ENCODE data around the gene CRIM1.

CRIM1 gene

DNA sequence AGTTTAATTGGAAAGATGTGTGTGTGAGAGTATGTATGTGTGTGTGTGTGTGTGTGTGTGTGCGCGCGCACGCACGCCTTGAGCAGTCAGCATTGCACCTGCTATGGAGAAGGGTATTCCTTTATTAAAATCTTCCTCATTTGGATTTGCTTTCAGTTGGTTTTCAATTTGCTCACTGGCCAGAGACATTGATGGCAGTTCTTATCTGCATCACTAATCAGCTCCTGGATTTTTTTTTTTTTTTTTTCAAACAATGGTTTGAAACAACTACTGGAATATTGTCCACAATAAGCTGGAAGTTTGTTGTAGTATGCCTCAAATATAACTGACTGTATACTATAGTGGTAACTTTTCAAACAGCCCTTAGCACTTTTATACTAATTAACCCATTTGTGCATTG is 194.4 kb downstream of the CRIM1 start:
- TF ChIP-seq POLR2A (IDR thresholded peaks at IDR 0.05; ENCODE audit: low read length) (no peak), GATA1 (IDR thresholded peaks at IDR 0.05; ENCODE audit: low read depth, low read length) (no peak)
- no peak for DNase-seq

DNA sequence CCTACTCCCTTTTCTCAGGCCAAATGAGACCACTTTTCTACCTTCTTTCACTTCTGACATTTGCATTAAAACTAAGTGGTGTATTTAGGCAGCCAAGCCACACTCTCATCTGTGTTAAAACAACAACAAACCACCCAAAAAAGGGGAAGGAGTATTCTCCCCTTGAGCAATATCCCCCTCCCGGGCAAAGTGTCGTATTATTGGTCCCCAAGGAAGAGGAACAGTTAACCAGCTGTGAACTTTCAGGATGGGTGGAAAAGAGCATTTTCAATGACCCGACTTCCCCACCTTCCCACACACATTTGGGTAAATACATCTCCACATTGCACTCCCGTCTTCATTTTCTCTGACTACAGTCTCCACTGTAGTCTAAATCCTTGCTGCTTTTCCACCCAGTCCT is 198.1 kb downstream of the CRIM1 start:
- DNase-seq = no peak
- TF ChIP-seq POLR2A (IDR thresholded peaks at IDR 0.05; ENCODE audit: low read length) (no peak), GATA1 (IDR thresholded peaks at IDR 0.05; ENCODE audit: low read depth, low read length) (no peak)

DNA sequence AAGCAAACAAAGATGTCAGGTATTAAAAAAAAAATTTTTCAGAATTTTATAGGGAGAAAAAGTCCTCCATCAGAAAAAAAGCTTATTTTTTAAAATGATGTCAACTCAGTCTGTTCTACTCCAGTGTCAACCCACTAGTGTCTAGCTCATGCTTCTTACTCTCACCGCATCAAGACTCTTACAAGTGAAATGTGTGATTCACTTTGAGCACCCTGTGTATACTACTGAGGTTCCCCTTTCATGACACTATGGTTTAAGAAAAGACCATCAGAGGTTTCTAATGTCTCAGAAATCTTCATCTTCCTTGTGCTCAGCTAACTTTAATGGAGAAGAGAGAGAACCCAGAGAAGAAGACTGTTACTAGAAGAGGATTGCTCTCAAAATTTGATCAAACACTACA is 199.0 kb downstream of the CRIM1 start:
- TF ChIP-seq POLR2A (IDR thresholded peaks at IDR 0.05; ENCODE audit: low read length) (no peak), GATA1 (IDR thresholded peaks at IDR 0.05; ENCODE audit: low read depth, low read length) (no peak)
- DNase-seq = no peak

DNA sequence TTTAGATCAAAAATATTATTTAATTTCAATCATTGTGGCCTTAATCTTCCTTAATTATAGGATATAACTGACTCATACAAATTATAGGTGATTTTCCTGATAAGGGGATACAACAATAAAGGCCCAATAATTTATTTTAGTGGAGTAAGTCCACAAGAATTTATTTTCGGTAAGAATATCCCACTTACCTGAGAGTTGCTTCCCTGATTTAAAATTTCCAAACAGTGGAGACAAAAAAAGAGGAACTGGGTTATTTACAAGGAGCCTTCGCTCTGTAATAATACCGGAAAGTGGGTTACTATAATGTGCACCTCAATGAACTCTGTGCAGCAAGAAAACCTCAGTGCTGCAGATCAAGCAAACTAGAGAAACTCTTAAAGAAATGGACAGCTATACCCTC is 200.2 kb downstream of the CRIM1 start:
- DNase-seq = no peak
- TF ChIP-seq GATA1 (IDR thresholded peaks at IDR 0.05; ENCODE audit: low read depth, low read length) = no peak
- no peak for TF ChIP-seq POLR2A (IDR thresholded peaks at IDR 0.05; ENCODE audit: low read length)

DNA sequence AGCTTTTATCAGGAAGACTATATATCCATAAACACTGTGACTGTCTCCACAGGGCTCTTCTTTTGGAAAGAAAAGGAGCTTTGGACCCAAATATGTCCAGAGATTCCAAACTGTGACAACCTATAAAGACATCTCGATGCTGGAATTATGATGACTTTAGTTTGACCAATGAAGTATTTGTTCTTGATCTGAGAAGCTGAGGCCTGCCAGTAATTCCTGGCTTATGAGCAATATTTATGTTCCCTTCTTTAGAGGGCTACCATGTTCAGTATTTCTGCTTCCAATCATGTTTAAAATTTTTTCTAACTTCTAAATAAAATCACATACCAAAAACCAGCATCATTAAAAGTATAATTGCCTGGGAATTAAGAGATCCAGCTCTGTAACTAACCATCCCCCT is 201.3 kb downstream of the CRIM1 start:
- DNase-seq = no peak
- TF ChIP-seq POLR2A (IDR thresholded peaks at IDR 0.05; ENCODE audit: low read length) (no peak), GATA1 (IDR thresholded peaks at IDR 0.05; ENCODE audit: low read depth, low read length) (no peak)

DNA sequence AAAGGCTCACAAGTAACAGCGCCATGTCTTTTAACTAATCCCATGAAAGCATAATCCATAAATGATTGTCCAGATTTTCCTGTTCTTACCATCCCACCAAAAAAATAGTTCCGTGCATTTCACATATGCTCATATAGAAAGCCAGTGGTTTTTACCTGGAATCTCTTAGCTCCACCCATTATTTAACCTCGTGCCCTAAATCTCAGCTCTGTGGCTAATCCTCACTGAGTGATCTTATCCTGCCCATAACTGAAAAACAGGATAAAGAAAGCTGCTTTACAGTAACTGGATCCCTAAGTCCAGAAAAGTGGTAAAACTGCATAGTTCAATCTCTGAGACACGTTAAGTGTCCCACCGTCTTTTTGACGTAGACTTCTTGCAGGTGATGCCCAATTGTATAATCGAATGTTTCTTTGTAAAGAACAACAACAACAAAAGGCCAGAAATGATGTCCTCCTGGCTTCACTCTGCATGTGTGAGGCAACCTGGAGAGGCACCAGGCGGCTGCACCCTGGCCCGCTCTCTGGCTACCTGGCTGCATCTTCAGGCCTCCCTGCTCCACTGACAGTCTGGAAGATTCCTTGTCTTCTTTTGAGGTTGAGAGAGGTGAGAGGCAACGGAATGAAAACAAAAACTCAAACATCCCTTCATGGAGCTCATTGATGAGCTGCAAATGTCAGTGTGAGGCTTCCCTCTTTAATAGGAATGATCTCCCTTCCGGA is 203.8 kb downstream of the CRIM1 start:
- TF ChIP-seq POLR2A (IDR thresholded peaks at IDR 0.05; ENCODE audit: low read length) (no peak), GATA1 (IDR thresholded peaks at IDR 0.05; ENCODE audit: low read depth, low read length) (no peak)
- no peak for DNase-seq

DNA sequence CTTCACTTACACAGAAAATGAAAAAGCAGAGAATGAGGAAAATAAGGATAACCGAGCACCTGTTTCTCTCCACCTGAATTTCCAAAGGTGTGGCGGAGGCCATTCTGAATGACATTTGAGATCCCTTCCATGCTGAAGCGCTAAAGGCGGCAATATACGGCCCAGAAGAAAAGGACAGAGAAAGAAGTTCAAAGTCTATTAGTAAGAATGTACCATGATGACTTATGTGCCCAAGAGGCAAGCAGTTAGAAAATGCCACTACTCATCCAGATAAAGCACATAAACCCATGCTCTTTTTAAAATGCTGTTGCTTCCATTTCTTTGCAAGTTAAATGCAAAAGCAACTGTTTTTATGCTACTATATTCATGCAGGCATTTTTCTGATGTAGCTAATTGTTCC is 205.1 kb downstream of the CRIM1 start:
- no peak for DNase-seq
- TF ChIP-seq GATA1 (IDR thresholded peaks at IDR 0.05; ENCODE audit: low read depth, low read length) (no peak), POLR2A (IDR thresholded peaks at IDR 0.05; ENCODE audit: low read length) (no peak)

DNA sequence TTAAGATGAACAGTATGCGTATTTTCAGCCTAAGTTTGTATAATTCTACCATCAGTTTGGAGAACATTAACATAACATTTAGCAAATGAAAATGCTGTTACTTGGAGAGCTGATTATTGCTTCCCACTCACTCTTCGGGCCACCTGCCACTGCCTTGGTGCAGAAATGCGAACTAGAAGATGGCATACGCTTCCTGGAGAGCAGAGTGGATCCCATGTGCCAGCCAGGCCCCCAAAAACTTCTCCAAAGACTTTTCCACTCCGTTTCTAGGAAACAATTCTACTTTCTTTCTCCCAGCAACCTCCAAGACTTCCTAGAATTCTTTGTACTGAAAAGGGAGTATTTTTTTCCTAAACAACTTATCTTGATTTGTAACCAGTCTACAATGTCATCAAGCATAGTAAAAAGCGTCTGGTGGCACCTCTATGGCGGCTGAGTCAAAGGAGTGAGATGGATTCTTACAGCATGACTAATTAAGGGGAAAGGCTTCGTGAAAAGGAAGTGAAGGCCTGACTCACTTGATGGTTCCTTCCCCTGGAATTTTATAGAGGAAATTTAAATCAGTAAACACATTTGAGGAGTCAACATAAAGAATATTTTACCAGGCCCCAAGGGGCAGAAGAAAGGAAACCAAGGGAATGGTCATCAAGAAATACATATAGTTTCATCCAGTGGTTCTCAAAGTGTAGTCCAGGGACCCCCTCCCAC is 205.8 kb downstream of the CRIM1 start:
- DNase-seq = no peak
- TF ChIP-seq POLR2A (IDR thresholded peaks at IDR 0.05; ENCODE audit: low read length) (no peak), GATA1 (IDR thresholded peaks at IDR 0.05; ENCODE audit: low read depth, low read length) (no peak)

DNA sequence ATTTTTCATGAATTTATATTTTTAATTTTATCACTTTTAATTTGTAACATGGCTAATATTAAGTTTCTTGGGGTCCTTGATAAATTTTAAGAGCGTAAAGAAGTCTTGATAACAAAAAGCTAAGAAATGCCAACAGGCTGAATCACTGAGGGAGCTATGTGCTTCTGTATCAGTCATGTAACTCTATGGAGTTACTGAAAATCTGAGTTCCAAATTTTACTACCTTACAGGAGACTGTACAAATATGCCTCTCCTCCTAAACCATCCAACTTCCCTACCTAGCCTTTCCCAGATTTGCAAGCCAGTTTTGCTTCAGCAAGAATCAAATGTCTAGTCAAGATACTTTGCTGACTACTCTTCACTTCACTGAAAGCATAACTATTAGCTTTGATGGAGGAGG is 206.7 kb downstream of the CRIM1 start:
- DNase-seq = no peak
- no peak for TF ChIP-seq POLR2A (IDR thresholded peaks at IDR 0.05; ENCODE audit: low read length)
- TF ChIP-seq GATA1 (IDR thresholded peaks at IDR 0.05; ENCODE audit: low read depth, low read length) = no peak

DNA sequence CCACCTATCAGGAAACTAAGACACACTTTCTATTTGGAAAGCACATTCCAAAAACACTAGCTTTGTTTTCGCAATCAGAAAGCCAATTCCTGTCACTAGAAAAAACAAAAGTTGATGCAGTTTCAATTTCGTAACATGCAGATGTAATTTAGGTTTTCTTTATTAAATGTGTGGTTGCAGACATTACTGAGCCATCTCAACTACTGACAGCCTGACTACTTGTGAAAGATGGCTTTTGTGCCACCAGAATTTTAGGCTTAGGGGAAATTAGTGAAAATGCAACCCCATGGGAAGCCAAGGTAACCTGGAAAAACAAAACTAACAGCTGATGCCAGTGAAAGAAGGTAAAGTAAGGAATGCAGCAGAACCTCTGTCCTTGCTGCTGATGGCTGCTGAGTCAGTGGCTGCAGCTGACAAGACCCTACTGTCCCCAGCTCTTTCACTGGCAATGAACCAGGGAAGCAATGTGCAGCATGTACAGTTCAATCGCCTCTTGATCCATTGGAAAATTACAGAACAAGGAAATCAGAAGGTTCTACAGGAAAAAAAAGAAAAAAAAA is 207.5 kb downstream of the CRIM1 start:
- TF ChIP-seq POLR2A (IDR thresholded peaks at IDR 0.05; ENCODE audit: low read length) (no peak), GATA1 (IDR thresholded peaks at IDR 0.05; ENCODE audit: low read depth, low read length) (no peak)
- DNase-seq = no peak

DNA sequence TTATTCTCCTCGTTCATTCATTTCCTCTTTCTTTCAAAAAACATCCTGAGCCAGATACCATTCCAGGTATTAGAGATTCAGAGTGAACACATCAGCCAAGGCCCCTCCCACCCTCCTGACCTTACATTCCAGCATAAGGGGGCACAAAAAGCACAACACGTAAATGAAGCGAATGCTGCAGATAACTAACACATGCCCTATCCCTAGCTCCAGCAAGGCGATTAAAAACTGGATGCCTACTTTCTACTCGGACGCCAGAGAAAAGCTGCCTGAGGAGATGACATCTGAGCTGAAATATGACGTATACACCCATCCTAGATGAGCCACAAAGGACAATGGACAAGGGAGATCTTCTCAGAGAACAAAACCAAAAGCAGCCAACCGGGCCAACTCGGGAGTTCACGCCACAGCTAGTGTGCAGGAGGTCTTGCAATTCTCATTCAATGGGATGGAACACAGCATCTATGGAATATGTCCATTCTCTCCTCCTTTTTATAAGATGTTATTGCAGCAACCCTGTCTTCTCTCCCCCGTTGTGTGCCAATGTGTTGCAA is 208.9 kb downstream of the CRIM1 start:
- TF ChIP-seq GATA1 (IDR thresholded peaks at IDR 0.05; ENCODE audit: low read depth, low read length) (no peak), POLR2A (IDR thresholded peaks at IDR 0.05; ENCODE audit: low read length) (no peak)
- DNase-seq = no peak

DNA sequence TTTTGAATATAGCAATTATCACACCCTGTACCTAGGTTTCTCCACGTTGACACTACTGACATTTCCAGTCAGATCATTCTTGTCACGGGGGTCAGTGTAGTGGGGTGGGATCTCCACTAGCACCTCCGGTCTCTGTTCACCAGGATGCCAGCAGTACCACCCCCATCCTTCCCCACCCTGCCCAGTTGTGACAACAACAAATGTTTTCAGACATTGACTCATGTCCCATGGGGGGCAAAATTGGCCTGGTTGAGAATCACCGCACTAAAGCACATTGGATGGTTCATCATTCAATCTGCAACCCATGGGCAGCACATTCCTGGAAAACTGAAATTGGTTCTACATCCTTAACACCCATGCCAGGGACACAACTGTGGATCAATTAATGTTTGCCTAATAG is 210.1 kb downstream of the CRIM1 start:
- TF ChIP-seq GATA1 (IDR thresholded peaks at IDR 0.05; ENCODE audit: low read depth, low read length) (no peak), POLR2A (IDR thresholded peaks at IDR 0.05; ENCODE audit: low read length) (no peak)
- no peak for DNase-seq

DNA sequence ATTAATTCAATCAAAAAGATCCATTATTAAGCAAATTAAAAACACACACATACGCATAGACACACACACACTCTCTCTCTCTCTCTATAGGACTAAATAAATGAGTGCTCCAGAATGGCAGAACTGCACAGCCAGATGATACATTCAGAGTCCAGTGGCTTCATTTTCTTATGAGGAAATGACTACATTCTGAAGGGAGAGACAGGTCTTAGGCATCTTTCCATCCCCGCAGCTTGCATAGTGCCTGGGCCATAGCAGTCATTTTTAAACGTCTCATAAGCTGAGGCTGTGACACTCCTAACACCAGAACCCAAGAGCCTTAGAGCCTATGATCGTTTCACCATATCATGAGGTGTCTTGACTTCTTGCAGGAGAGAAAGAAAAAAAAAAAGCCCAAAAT is 211.3 kb downstream of the CRIM1 start:
- TF ChIP-seq GATA1 (IDR thresholded peaks at IDR 0.05; ENCODE audit: low read depth, low read length) = no peak
- DNase-seq = no peak

DNA sequence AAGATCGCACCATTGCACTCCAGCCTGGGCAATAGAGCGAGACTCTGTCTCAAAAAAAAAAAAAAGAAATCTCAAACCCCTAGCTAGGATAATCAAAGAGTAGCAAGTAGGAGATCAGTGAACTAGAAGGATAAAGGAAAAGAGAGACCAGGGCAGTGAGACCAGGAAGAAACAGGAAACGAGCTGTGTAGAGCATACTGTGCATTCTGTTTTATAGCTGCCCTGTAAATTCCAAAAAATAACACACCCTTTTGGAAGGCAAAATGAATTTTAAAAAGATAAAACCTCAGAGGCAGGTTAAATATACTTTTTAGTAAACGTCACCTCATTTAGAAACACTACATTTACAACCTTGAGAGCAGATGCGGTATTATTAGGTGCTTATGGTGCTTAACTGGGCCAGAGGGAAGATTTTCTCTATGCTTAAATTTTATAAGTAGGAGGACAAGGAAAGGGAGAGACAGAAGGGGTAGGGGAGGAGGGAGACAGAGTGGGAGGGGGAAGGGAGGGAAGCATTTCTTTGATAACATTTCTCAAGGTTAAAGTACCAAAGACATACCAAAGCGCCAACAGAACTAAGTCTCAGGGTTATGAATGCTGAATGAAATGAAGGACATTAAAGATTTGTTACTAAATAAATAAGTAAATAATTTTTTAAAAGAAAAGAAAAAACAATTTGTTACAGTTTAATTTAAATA is 212.3 kb downstream of the CRIM1 start:
- no peak for DNase-seq

More for the DNA sequence above, 212.3 kb downstream of the CRIM1 start:
- TF ChIP-seq POLR2A (IDR thresholded peaks at IDR 0.05; ENCODE audit: low read length) (no peak), GATA1 (IDR thresholded peaks at IDR 0.05; ENCODE audit: low read depth, low read length) (no peak)

All from erythroblast (primary cell).